HepG2 (cell line): Measurements from ENCODE around the gene UNC13D. TPM values are rescaled to one million over a fixed set of nuclear protein-coding genes. Genes with fewer than 3 reads are reported as not detected.

Source experiments
- DZIP1 ChIP-seq: sonication (generic); formaldehyde crosslinking; IDR thresholded peaks from 2 replicates; pipeline ENCODE4 v1.5.0; 2020; ENCODE audit warnings: mild to moderate bottlenecking, missing genetic modification reagents
- FLYWCH1 ChIP-seq: sonication (generic); formaldehyde crosslinking; IDR thresholded peaks from 2 replicates; pipeline ENCODE4 v1.8.1; 2023; ENCODE audit warnings: mild to moderate bottlenecking, missing genetic modification reagents
- FOXA1 ChIP-seq, 2 experiments: fragments of 450-650 bp in 1 of 2; sonication (generic) in 1 of 2; formaldehyde crosslinking in 1 of 2; IDR thresholded peaks; 2 replicates each; pipeline versions ENCODE4 v1.4.0 to v1.6.1; 2016 to 2020; ENCODE audit warnings: missing genetic modification reagents in 1 of 2
- HOXD1 ChIP-seq: sonication (generic); formaldehyde crosslinking; IDR thresholded peaks from 2 replicates; pipeline ENCODE4 v1.5.0; 2020; ENCODE audit warnings: missing genetic modification reagents
- PAWR ChIP-seq: sonication (generic); formaldehyde crosslinking; IDR thresholded peaks from 2 replicates; pipeline ENCODE4 v1.4.0; 2020; ENCODE audit warnings: missing genetic modification reagents, mild to moderate bottlenecking, borderline replicate concordance
- PCBP1 ChIP-seq: fragments of 200-400 bp; formaldehyde crosslinking; IDR thresholded peaks from 2 replicates; pipeline ENCODE4 v1.6.1; 2017; ENCODE audit warnings: mild to moderate bottlenecking, low read depth, low read length, borderline replicate concordance
- RELA ChIP-seq: sonication (generic); formaldehyde crosslinking; IDR thresholded peaks from 2 replicates; pipeline ENCODE4 v1.4.0; 2020; ENCODE audit warnings: missing genetic modification reagents
- SKI ChIP-seq: fragments of 450-650 bp; IDR thresholded peaks from one replicate; pipeline ENCODE4 v1.6.1; 2018; ENCODE audit warnings: mild to moderate bottlenecking; ENCODE audit not compliant: partially characterized antibody
- SNAPC2 ChIP-seq: sonication (generic); formaldehyde crosslinking; IDR thresholded peaks from 2 replicates; pipeline ENCODE4 v1.8.1; 2022; ENCODE audit warnings: mild to moderate bottlenecking, missing genetic modification reagents
- SOX6 ChIP-seq, 2 experiments: fragments of 450-650 bp in 1 of 2; sonication (generic) in 1 of 2; formaldehyde crosslinking in 1 of 2; IDR thresholded peaks; 2 replicates each; pipeline versions ENCODE4 v1.4.0 to v1.6.1; 2017 to 2020; ENCODE audit warnings: antibody characterized with exemption in 1 of 2, mild to moderate bottlenecking in 1 of 2, missing genetic modification reagents in 1 of 2
- TEAD3 ChIP-seq: optimal IDR thresholded peaks from 2 replicates; pipeline ENCODE3; 2016; ENCODE audit warnings: borderline replicate concordance
- TRIM24 ChIP-seq: sonication (generic); formaldehyde crosslinking; IDR thresholded peaks from 2 replicates; pipeline ENCODE4 v1.8.0; 2022; ENCODE audit warnings: mild to moderate bottlenecking, missing genetic modification reagents
- ZMYM2 ChIP-seq: sonication (generic); formaldehyde crosslinking; IDR thresholded peaks from 2 replicates; pipeline ENCODE4 v1.8.0; 2022; ENCODE audit warnings: mild to moderate bottlenecking, missing genetic modification reagents
- ZNF264 ChIP-seq: sonication (generic); formaldehyde crosslinking; IDR thresholded peaks from 2 replicates; pipeline ENCODE4 v1.4.0; 2020; ENCODE audit warnings: missing genetic modification reagents
- ZNF414 ChIP-seq: sonication (generic); formaldehyde crosslinking; IDR thresholded peaks from 2 replicates; pipeline ENCODE4 v1.5.0; 2020; ENCODE audit warnings: missing genetic modification reagents
- ZNF547 ChIP-seq: sonication (generic); formaldehyde crosslinking; IDR thresholded peaks from 2 replicates; pipeline ENCODE4 v1.5.1; 2020; ENCODE audit warnings: mild to moderate bottlenecking, missing genetic modification reagents
- ZNF768 ChIP-seq: sonication (generic); formaldehyde crosslinking; IDR thresholded peaks from 2 replicates; pipeline ENCODE4 v1.4.0; 2020; ENCODE audit warnings: missing genetic modification reagents
- ZNF800 ChIP-seq: sonication (generic); formaldehyde crosslinking; IDR thresholded peaks from 2 replicates; pipeline ENCODE4 v1.4.0; 2020; ENCODE audit warnings: missing genetic modification reagents
- ZXDC ChIP-seq: sonication (generic); formaldehyde crosslinking; IDR thresholded peaks from 2 replicates; pipeline ENCODE4 v1.5.0; 2020; ENCODE audit warnings: mild to moderate bottlenecking, missing genetic modification reagents
- polyA plus RNA-seq, 8 experiments: library from polyadenylated mRNA; depleted of rRNA in 3 of 8; stranded (reverse) in 7 of 8; unstranded in 1 of 8; fragments of >200 nt; fragmentation: Illumina TruSeq in 4 of 8; extraction: Trizol in 4 of 8; gene quantifications; 2 replicates each; pipeline versions ENCODE4 v1.2.1 to v1.2.3, GENCODE V29; 2011 to 2016; ENCODE audit warnings: low read depth in 4 of 8, missing spikeins in 1 of 8, mixed read lengths in 1 of 8; ENCODE audit not compliant: insufficient read depth in 1 of 8
- total RNA-seq, 5 experiments: library from RNA; depleted of rRNA; stranded (reverse); fragments of >200 nt; fragmentation: Illumina TruSeq; extraction: Trizol; gene quantifications; 2 replicates each; pipeline ENCODE4 v1.2.3, GENCODE V29; 2016; ENCODE audit warnings: low read depth in 1 of 5

Gene UNC13D
- total and polyA plus RNA-seq, 2 of the 13 experiments (the other 11 are each of a cell fraction or from before 2014, with no cell fraction given): 29.7 to 42.7 TPM

GRCh38 chr17:75855310-75856061 is 11.3 kb upstream of the UNC13D start, which contains the start of gene WBP2 (continued):
- TF ChIP-seq ZXDC (peak; percentile 95), SNAPC2 (CRISPR knock-in tag) (0 out of 2 replicates have a peak, but pooled peaks have one; percentile 31), FOXA1 (IDR thresholded peaks at IDR 0.05) (no peak), FOXA1 (CRISPR knock-in tag; IDR thresholded peaks at IDR 0.05) (peak; percentile 72), DZIP1 (CRISPR knock-in tag) (no peak), SOX6 (IDR thresholded peaks at IDR 0.05) (no peak), SOX6 (CRISPR knock-in tag; IDR thresholded peaks at IDR 0.05) (peak; percentile 63), PCBP1 (0 out of 2 replicates have a peak, but pooled peaks have one; percentile 58), PAWR (no peak), TRIM24 (CRISPR knock-in tag) (no peak), ZNF414 (peak; percentile 99), ZNF800 (CRISPR knock-in tag) (peak; percentile 75; the same call in 1 of the 2 replicates), RELA (CRISPR knock-in tag) (no peak; the same call in 1 of the 2 replicates), ZNF547 (CRISPR knock-in tag) (peak; percentile 91), HOXD1 (peak; percentile 92), ZNF264 (CRISPR knock-in tag) (no peak), ZNF768 (peak; percentile 69), ZMYM2 (CRISPR knock-in tag) (no peak; the same call in 1 of the 2 replicates), SKI (peak; percentile 48), FLYWCH1 (CRISPR knock-in tag) (no peak), TEAD3 (CRISPR knock-in tag) (no peak)
